Adrenal gland (tissue), 12 donors: ENCODE results near the gene PREPL. TPM values are rescaled to one million over a fixed set of nuclear protein-coding genes. Genes with fewer than 3 reads are reported as not detected.
A peak's percentile ranks its signal among the peaks of the same experiment; 100 is the strongest.

ENCODE experiments used
- DNase-seq, 7 donors: peaks; one replicate each; pipeline ENCODE4 v3.0.0-alpha.2; 2019 to 2020
- H3K27ac ChIP-seq, 5 donors: fragments of 200-600 bp; sonication (generic) in 4 of 5; 1 replicate in 3 of 5; 2 replicates in 2 of 5; pipeline versions ENCODE4 v1.5.1 to v1.8.0; 2016 to 2020; ENCODE audit warnings: mild to moderate bottlenecking in 1 of 5
- H3K27me3 ChIP-seq: fragments of 200-600 bp; 2 replicates; pipeline ENCODE4 v1.8.0; 2021
- H3K36me3 ChIP-seq, 2 donors: fragments of 200-600 bp; replicated peaks in 1 of 2; 1 replicate in 1 of 2; 2 replicates in 1 of 2; pipeline versions ENCODE4 v1.5.1 to v1.8.0; 2018 to 2022
- H3K4me1 ChIP-seq, 2 donors: fragments of 200-600 bp; replicated peaks in 1 of 2; 1 replicate in 1 of 2; 2 replicates in 1 of 2; pipeline versions ENCODE4 v1.5.1 to v1.8.0; 2018 to 2021
- H3K4me3 ChIP-seq, 4 donors: fragments of 200-600 bp; sonication (generic) in 3 of 4; one replicate each; pipeline ENCODE4 v1.5.1; 2016 to 2018
- H3K9me3 ChIP-seq, 3 donors: fragments of 200-600 bp; sonication (generic) in 1 of 3; replicated peaks in 1 of 3; 1 replicate in 2 of 3; 2 replicates in 1 of 3; pipeline versions ENCODE4 v1.5.1 to v1.8.0; 2016 to 2021
- POLR2A ChIP-seq, 2 donors: fragments of 450-650 bp; IDR thresholded peaks; one replicate each; pipeline ENCODE4 v1.6.1; 2017; ENCODE audit warnings: antibody characterized with exemption in 2 of 2, mild to moderate bottlenecking in 2 of 2, moderate library complexity in 1 of 2
- WGBS, 4 donors: extraction: QIAGEN DNeasy Blood & Tissue Kit in 2 of 4; methylation state at CpG; one replicate each; pipeline versions ENCODE4 v1.1.5 to v1.1.7; 2013 to 2017; 5-methylcytosine and 5-hydroxymethylcytosine counted together
- intact Hi-C, 2 donors: fragments of 100-400 bp; cut with DNase I; formaldehyde crosslinking; loops; one replicate each; pipeline versions ENCODE4 v1.14.1 to v1.15.0; 2022 to 2023
- polyA plus RNA-seq, 3 donors: library from polyadenylated mRNA; stranded (reverse); fragments of 200-250 nt in 2 of 3; fragments of 350-450 nt in 1 of 3; fragmentation: Illumina TruSeq in 1 of 3; extraction: RNeasy Lipid Tissue Mini Kit (QIAGEN cat#74804) in 1 of 3; gene quantifications; one replicate each; pipeline ENCODE4 v1.2.3, GENCODE V29; 2013 to 2014
- total RNA-seq, 9 donors: library from RNA; depleted of rRNA in 4 of 9; stranded (reverse); fragments of >200 nt in 4 of 9; fragments of 120-200 nt in 1 of 9; fragmentation: NEBNext Ultra II Directional in 1 of 9; extraction: Animal tissue kit (Norgen Biotek cat#: 25700) in 1 of 9; gene quantifications; one replicate each; pipeline versions ENCODE4 v1.1.0 to v1.2.4, GENCODE V29; 2013 to 2023
- TF ChIP-seq, protein P1 (sequence below), 6 experiments: fragments of 450-650 bp in 4 of 6; fragments of 200-600 bp in 2 of 6; sonication (generic) in 1 of 6; IDR thresholded peaks; 1 replicate in 5 of 6; 2 replicates in 1 of 6; pipeline versions ENCODE4 v1.5.1 to v1.8.0; 2016 to 2021; ENCODE audit warnings: antibody characterized with exemption in 6 of 6, mild to moderate bottlenecking in 2 of 6, moderate library complexity in 1 of 6
- donor health status: healthy with polysubstance abuse.
- donor health status: Bipolar disorder and iron deficiency.
- donor health status: DM: yes; HTN: yes; CAD: no.
- donor health status: DM: no; HTN: no; CAD: no.
- donor health status: DM: no; HTN: no; CAD: no.
- donor health status: DM: yes; HTN: yes; CAD: no.

Gene PREPL
- total and polyA plus RNA-seq, 12 donors, result 8.3 to 122 (median 61.6) TPM

DNA sequence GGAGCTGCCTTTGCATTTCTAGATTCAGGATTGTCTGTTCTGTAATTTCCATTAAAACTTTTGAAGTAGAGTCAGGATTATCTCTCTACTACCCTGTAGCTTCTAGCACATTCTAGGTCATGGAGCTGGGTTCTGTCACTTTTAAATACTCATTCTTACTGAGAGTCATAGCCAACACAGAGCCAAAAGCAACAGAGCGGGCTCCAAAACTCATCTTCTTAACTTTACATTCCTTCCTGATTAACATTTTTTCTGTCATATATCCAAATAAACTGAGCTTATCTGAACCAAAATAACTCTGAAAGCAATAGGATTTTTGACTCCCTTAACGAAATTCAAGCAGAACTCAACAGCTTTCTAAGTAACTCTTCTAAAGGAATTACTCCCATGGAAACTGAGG lies 12.9 kb downstream of the PREPL start:
- 57 to 72% (median 68%) methylated on average over 2 of the region's 2 CpGs for WGBS, 4 donors
- peaks cover 3 to 47% of the 10 kb centered on the region in 2 donors for H3K4me1 ChIP-seq
- no peak overlapping the region for H3K4me3 ChIP-seq
- TF ChIP-seq, protein P1, sequence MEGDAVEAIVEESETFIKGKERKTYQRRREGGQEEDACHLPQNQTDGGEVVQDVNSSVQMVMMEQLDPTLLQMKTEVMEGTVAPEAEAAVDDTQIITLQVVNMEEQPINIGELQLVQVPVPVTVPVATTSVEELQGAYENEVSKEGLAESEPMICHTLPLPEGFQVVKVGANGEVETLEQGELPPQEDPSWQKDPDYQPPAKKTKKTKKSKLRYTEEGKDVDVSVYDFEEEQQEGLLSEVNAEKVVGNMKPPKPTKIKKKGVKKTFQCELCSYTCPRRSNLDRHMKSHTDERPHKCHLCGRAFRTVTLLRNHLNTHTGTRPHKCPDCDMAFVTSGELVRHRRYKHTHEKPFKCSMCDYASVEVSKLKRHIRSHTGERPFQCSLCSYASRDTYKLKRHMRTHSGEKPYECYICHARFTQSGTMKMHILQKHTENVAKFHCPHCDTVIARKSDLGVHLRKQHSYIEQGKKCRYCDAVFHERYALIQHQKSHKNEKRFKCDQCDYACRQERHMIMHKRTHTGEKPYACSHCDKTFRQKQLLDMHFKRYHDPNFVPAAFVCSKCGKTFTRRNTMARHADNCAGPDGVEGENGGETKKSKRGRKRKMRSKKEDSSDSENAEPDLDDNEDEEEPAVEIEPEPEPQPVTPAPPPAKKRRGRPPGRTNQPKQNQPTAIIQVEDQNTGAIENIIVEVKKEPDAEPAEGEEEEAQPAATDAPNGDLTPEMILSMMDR (IDR thresholded peaks at IDR 0.05), result no peak
- TF ChIP-seq POLR2A (IDR thresholded peaks at IDR 0.05), result no peak
- H3K36me3 ChIP-seq, result peaks cover 0 to 11% of the 10 kb centered on the region in 2 donors
- H3K9me3 ChIP-seq, result no peaks in the 10 kb centered on the region
- DNase-seq, result peak in 1 of 7 donors; percentile 24
- H3K27ac ChIP-seq, result peak overlapping the region in 2 of 5 donors; percentile 27 to 42
- H3K27me3 ChIP-seq, result no peaks in the 10 kb centered on the region
- intact Hi-C loops, result no loop called here

DNA sequence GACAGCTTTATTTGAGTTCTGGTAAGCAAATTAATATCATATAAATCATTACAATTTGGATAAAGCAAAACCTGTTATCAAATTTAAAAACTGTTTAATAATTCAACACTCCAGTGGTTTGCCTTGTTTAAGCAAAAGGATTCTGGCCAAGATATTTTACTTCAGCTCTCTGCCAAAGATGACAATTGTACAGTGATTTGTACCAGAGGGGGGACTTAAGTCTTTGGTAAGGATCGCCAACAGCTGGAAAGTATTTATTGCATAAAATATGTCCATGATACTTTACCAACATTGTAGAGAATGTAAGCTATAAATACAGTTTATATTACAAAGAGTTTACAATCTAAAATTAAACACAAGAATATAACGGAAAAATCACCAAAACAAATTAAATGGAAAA lies 13.8 kb downstream of the PREPL start:
- Histone ChIP-seq H3K4me1 (peaks cover 3 to 47% of the 10 kb centered on the region in 2 donors), H3K9me3 (no peaks in the 10 kb centered on the region), H3K36me3 (peaks cover 0 to 15% of the 10 kb centered on the region in 2 donors), H3K27ac (peak overlapping the region in 1 of 5 donors; percentile 27), H3K4me3 (no peak overlapping the region), H3K27me3 (no peaks in the 10 kb centered on the region)
- no peak for TF ChIP-seq POLR2A (IDR thresholded peaks at IDR 0.05)
- TF ChIP-seq, protein P1 (IDR thresholded peaks at IDR 0.05), result no peak
- intact Hi-C loops, result no loop called here
- DNase-seq, result no peak
- WGBS, 4 donors, result 62 to 81% (median 70%) methylated on average over 2 of the region's 2 CpGs

DNA sequence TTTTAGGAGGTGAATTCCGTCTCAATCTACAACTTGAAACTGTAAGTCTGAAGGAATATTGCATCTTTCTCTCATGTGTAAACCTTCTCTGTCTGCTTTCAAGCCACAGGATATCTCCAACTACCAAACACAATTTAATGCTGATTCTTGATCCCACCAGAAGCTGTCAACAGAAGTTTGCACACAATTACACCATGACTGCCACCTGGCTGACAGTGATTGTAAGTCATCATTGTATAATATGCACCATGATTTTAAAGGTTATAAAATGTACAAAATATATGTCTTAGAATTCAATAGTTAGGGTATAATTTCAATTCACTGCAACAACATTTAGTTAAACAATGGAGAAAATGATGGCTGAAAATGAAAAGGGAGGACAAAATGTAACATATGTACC lies 18.4 kb downstream of the PREPL start:
- DNase-seq, result no peak
- 88 to 100% (median 92%) methylated on average over 1 of the region's 1 CpG for WGBS, 4 donors
- peaks cover 0 to 33% of the 10 kb centered on the region in 2 donors for H3K36me3 ChIP-seq
- peaks cover 0 to 8% of the 10 kb centered on the region in 2 donors for H3K4me1 ChIP-seq
- intact Hi-C loops, result no loop called here
- no peak for TF ChIP-seq POLR2A (IDR thresholded peaks at IDR 0.05)
- TF ChIP-seq, protein P1 (IDR thresholded peaks at IDR 0.05), result peak in 4 of 6 experiments; percentile 10 to 32 (median 15)
- H3K27me3 ChIP-seq, result no peaks in the 10 kb centered on the region
- H3K9me3 ChIP-seq, result no peaks in the 10 kb centered on the region
- no peak overlapping the region for H3K27ac ChIP-seq
- H3K4me3 ChIP-seq, result no peak overlapping the region

DNA sequence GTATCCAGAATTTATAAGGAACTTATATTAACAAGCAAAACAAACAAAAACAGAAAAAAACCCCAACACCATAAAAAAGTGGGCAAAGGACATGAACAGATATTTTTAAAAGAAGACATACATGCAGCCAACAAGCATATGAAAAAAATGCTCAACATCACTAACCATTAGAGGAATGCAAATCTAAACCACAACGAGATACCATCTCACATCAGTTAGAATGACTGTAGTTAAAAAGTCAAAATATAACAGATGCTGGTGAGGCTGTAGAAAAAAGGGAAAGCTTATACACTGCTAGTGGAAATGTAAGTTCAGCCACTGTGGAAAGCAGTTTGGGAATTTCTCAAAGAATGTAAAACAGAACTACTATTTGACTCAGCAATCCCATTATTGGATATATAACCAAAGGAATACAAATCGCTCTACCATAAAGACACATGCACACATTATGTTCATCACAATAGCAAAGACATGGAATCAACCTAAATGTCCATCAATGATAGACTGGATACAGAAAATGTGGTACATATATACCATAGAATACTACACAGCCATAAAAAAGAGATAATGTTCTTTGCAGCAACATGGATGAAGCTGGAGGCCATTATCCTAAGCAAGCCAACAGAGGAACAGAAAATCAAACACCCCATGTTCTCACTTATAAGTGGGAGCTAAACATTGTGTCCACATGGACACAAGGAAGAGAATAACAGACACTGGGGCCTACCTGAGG lies 25.3 kb downstream of the PREPL start:
- 89 to 98% (median 94%) methylated on average over 2 of the region's 2 CpGs for WGBS, 4 donors
- peaks cover 0 to 35% of the 10 kb centered on the region in 2 donors for H3K36me3 ChIP-seq
- intact Hi-C loops, result no loop called here

More for the DNA sequence above, 25.3 kb downstream of the PREPL start:
- TF ChIP-seq, protein P1 (IDR thresholded peaks at IDR 0.05), result no peak
- TF ChIP-seq POLR2A (IDR thresholded peaks at IDR 0.05), result no peak
- Histone ChIP-seq H3K9me3 (no peaks in the 10 kb centered on the region), H3K27ac (no peak overlapping the region), H3K27me3 (no peaks in the 10 kb centered on the region), H3K4me1 (peaks cover 9 to 10% of the 10 kb centered on the region in 2 donors), H3K4me3 (no peak overlapping the region)
- DNase-seq, result no peak
